OCI-LY1 (cell line): ENCODE results near the gene SEC16A.

Experiments used
- H2AFZ ChIP-seq: fragments of 200-600 bp; sonication (generic), shearing (Covaris generic); 2 replicates; pipeline ENCODE4 v1.6.0; 2014; ENCODE audit warnings: antibody characterized with exemption, mild to moderate bottlenecking, low read length
- H3F3A ChIP-seq: fragments of 200-600 bp; sonication (generic), shearing (Covaris generic); 2 replicates; pipeline ENCODE4 v1.6.0; 2014; ENCODE audit warnings: mild to moderate bottlenecking, antibody characterized with exemption, low read length, moderate library complexity; ENCODE audit not compliant: insufficient read depth
- H3K27ac ChIP-seq: fragments of 200-600 bp; sonication (generic); 2 replicates; pipeline ENCODE4 v1.5.1; 2014; ENCODE audit warnings: low read length, mixed run types, mild to moderate bottlenecking, low read depth; ENCODE audit not compliant: poor library complexity, severe bottlenecking
- H3K27me3 ChIP-seq: fragments of 200-600 bp; sonication (generic); 2 replicates; pipeline ENCODE4 v1.6.0; 2014; ENCODE audit warnings: antibody characterized with exemption, mild to moderate bottlenecking, low read length, moderate library complexity; ENCODE audit not compliant: insufficient read depth
- H3K36me3 ChIP-seq: fragments of 200-600 bp; sonication (generic); 2 replicates; pipeline ENCODE4 v1.6.1; 2014; ENCODE audit warnings: mild to moderate bottlenecking, antibody characterized with exemption, low read length, moderate library complexity, mixed read lengths; ENCODE audit not compliant: insufficient read depth
- H3K4me1 ChIP-seq: fragments of 200-600 bp; sonication (generic); 2 replicates; pipeline ENCODE4 v1.5.1; 2014; ENCODE audit warnings: mild to moderate bottlenecking, low read length, moderate library complexity; ENCODE audit not compliant: insufficient read depth, severe bottlenecking
- H3K4me2 ChIP-seq: fragments of 200-600 bp; sonication (generic), shearing (Covaris generic); 2 replicates; pipeline ENCODE4 v1.6.1; 2014; ENCODE audit warnings: low read length
- H3K4me3 ChIP-seq: fragments of 200-600 bp; sonication (generic); 2 replicates; pipeline ENCODE4 v1.5.1; 2014; ENCODE audit warnings: low read length, low read depth, mild to moderate bottlenecking, mixed read lengths; ENCODE audit not compliant: poor library complexity, severe bottlenecking
- H3K79me2 ChIP-seq: fragments of 200-600 bp; shearing (Covaris generic); 2 replicates; pipeline ENCODE4 v1.6.1; 2016; ENCODE audit warnings: mixed run types, low read length, mixed read lengths; ENCODE audit not compliant: insufficient read depth
- H3K9ac ChIP-seq: fragments of 200-600 bp; sonication (generic), shearing (Covaris generic); 2 replicates; pipeline ENCODE4 v1.6.1; 2014; ENCODE audit warnings: mild to moderate bottlenecking, low read length, mixed read lengths
- H3K9me2 ChIP-seq: fragments of 200-600 bp; sonication (generic), shearing (Covaris generic); 2 replicates; pipeline ENCODE4 v1.6.1; 2014; ENCODE audit warnings: low read depth, mild to moderate bottlenecking, low read length, mixed read lengths
- H3K9me3 ChIP-seq: fragments of 200-600 bp; shearing (Covaris generic); 2 replicates; pipeline ENCODE4 v1.6.1; 2014; ENCODE audit warnings: low read length, mixed read lengths
- H4K20me1 ChIP-seq: fragments of 200-600 bp; sonication (generic), shearing (Covaris generic); 2 replicates; pipeline ENCODE4 v1.6.0; 2016; ENCODE audit warnings: mild to moderate bottlenecking, low read length; ENCODE audit not compliant: insufficient read depth
- EZH2 ChIP-seq: fragments of 200-600 bp; sonication (generic), shearing (Covaris generic); IDR thresholded peaks from 2 replicates; pipeline ENCODE4 v1.8.0; 2017; ENCODE audit warnings: borderline replicate concordance, mixed run types, mild to moderate bottlenecking, antibody characterized with exemption, low read length, moderate library complexity, mixed read lengths
- TF ChIP-seq, protein P1 (sequence below): fragments of 200-600 bp; sonication (generic), shearing (Covaris generic); IDR thresholded peaks from 2 replicates; pipeline ENCODE4 v1.5.1; 2017; ENCODE audit warnings: mild to moderate bottlenecking, antibody characterized with exemption, low read length, moderate library complexity, mixed read lengths

SEC16A gene

DNA sequence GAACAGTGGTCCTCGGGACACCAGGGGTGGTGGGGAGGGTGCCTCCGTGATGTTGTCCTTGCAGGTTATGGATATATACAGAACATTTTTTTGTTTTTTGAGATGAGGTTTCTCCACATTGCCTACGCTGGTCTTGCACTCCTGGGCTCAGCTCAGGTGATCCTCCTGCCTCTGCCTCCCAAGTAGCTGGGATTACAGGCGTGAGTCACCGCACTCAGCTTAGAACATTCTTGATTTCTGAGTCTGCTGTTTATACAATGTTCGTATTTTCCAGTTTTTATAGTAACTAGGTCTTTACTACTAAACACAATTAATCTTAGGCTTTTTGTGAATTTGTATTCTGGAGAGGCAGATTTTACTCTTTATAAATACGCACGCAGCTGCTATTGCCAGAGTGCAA, 66.4 kb downstream of the SEC16A start:
- no peak overlapping the region for H3K9ac ChIP-seq
- H3K36me3 ChIP-seq: peaks cover 90% of the 10 kb centered on the region
- H2AFZ ChIP-seq: no peak overlapping the region
- no peaks in the 10 kb centered on the region for H3F3A ChIP-seq
- peaks cover 10% of the 10 kb centered on the region for H3K79me2 ChIP-seq
- no peak overlapping the region for H3K27ac ChIP-seq
- H4K20me1 ChIP-seq: no peaks in the 10 kb centered on the region
- H3K9me2 ChIP-seq: no peaks in the 10 kb centered on the region
- H3K4me1 ChIP-seq: peaks cover 9% of the 10 kb centered on the region
- no peaks in the 10 kb centered on the region for H3K9me3 ChIP-seq
- H3K4me2 ChIP-seq: no peak overlapping the region
- no peak for TF ChIP-seq EZH2
- TF ChIP-seq, protein P1, sequence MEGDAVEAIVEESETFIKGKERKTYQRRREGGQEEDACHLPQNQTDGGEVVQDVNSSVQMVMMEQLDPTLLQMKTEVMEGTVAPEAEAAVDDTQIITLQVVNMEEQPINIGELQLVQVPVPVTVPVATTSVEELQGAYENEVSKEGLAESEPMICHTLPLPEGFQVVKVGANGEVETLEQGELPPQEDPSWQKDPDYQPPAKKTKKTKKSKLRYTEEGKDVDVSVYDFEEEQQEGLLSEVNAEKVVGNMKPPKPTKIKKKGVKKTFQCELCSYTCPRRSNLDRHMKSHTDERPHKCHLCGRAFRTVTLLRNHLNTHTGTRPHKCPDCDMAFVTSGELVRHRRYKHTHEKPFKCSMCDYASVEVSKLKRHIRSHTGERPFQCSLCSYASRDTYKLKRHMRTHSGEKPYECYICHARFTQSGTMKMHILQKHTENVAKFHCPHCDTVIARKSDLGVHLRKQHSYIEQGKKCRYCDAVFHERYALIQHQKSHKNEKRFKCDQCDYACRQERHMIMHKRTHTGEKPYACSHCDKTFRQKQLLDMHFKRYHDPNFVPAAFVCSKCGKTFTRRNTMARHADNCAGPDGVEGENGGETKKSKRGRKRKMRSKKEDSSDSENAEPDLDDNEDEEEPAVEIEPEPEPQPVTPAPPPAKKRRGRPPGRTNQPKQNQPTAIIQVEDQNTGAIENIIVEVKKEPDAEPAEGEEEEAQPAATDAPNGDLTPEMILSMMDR: no peak
- H3K27me3 ChIP-seq: no peaks in the 10 kb centered on the region
- no peak overlapping the region for H3K4me3 ChIP-seq

DNA sequence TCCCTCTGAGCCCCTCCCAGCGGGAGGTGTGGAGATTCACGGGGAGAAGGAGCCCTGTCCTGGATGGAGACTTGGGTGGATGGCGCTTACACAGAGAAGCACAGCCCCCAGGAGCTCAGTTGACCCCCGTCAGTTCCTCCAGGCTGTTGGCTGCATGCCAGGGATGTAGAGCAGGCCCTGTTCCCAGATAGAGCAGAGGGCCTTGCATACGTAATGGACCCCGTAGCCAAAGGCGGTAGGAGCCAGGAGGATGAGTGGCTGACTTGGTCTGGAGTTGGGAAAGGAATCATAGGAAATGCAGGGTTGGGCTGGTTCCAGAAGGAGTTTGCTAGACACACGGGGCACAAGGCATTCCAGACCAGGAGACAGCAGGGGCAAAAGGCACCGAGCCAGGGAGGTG, 69.9 kb downstream of the SEC16A start:
- H3K9me3 ChIP-seq: no peaks in the 10 kb centered on the region
- H3K4me2 ChIP-seq: no peak overlapping the region
- no peak overlapping the region for H3K27ac ChIP-seq
- no peaks in the 10 kb centered on the region for H3F3A ChIP-seq
- TF ChIP-seq, protein P1: no peak
- no peak for TF ChIP-seq EZH2
- no peaks in the 10 kb centered on the region for H3K27me3 ChIP-seq
- H3K36me3 ChIP-seq: peaks cover 66% of the 10 kb centered on the region
- H3K9ac ChIP-seq: no peak overlapping the region
- peaks cover 26% of the 10 kb centered on the region for H3K79me2 ChIP-seq
- peaks cover 31% of the 10 kb centered on the region for H3K4me1 ChIP-seq
- no peaks in the 10 kb centered on the region for H4K20me1 ChIP-seq
- H3K9me2 ChIP-seq: no peaks in the 10 kb centered on the region
- H2AFZ ChIP-seq: no peak overlapping the region
- no peak overlapping the region for H3K4me3 ChIP-seq

DNA sequence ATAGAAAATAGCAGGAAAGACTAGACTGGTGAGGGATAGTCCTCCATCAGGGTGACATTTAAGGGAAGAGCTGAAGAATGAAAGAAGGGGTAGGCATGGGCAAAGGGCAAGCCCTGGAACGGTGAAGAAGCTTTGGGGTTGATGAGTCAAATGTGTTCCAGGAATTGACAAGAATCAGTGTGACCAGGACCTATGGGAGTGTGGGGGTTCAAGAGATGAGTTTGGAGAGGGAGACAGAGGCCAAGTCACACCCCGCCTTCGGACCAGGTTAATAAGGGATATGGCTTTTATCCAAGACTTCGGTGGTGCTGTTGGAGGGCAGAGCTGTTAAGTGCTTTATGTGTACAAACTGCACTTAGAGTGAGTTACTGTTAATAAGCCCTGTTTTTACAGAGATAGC, 71.5 kb downstream of the SEC16A start:
- Histone ChIP-seq H3K4me3 (peak overlapping the region; percentile 100), H3K4me2 (peak overlapping the region; percentile 100), H3K36me3 (peaks cover 67% of the 10 kb centered on the region), H3K27ac (no peak overlapping the region), H3K79me2 (peaks cover 26% of the 10 kb centered on the region), H3K4me1 (peaks cover 31% of the 10 kb centered on the region), H2AFZ (no peak overlapping the region), H3K9me2 (no peaks in the 10 kb centered on the region), H3K9me3 (no peaks in the 10 kb centered on the region), H3K9ac (peak overlapping the region; percentile 100), H3F3A (no peaks in the 10 kb centered on the region), H3K27me3 (no peaks in the 10 kb centered on the region), H4K20me1 (no peaks in the 10 kb centered on the region)
- TF ChIP-seq EZH2: no peak
- TF ChIP-seq, protein P1: no peak
